Peyer's patch (tissue), 4 donors: Measurements from ENCODE around the gene ABCA13. TPM values are rescaled to one million over a fixed set of nuclear protein-coding genes. Genes with fewer than 3 reads are reported as not detected.

ENCODE experiments used
- DNase-seq, 3 donors: peaks; one replicate each; pipeline ENCODE4 v3.0.0-alpha.2; 2017 to 2019
- H3K27ac ChIP-seq, 4 donors: fragments of 200-600 bp; sonication (generic); one replicate each; pipeline ENCODE4 v1.5.1; 2016 to 2019
- H3K27me3 ChIP-seq, 2 donors: fragments of 200-600 bp; sonication (generic); one replicate each; pipeline ENCODE4 v1.5.1; 2019
- H3K36me3 ChIP-seq, 3 donors: fragments of 200-600 bp; sonication (generic); one replicate each; pipeline ENCODE4 v1.5.1; 2016 to 2019
- H3K4me1 ChIP-seq, 4 donors: fragments of 200-600 bp; sonication (generic); one replicate each; pipeline ENCODE4 v1.5.1; 2016 to 2019
- H3K4me3 ChIP-seq, 4 donors: fragments of 200-600 bp; sonication (generic); 1 replicate in 3 of 4; 2 replicates in 1 of 4; pipeline ENCODE4 v1.5.1; 2016 to 2019; ENCODE audit warnings: mild to moderate bottlenecking in 1 of 4
- H3K9me3 ChIP-seq, 4 donors: fragments of 200-600 bp; sonication (generic); one replicate each; pipeline ENCODE4 v1.5.1; 2016 to 2019; ENCODE audit warnings: mild to moderate bottlenecking in 1 of 4
- POLR2A ChIP-seq, 2 donors: fragments of 450-650 bp; IDR thresholded peaks; one replicate each; pipeline ENCODE4 v1.5.1; 2017; ENCODE audit warnings: antibody characterized with exemption in 2 of 2, mild to moderate bottlenecking in 2 of 2, moderate library complexity in 2 of 2
- total RNA-seq, 4 donors: library from RNA; depleted of rRNA; stranded (reverse); fragments of >200 nt; gene quantifications; one replicate each; pipeline ENCODE4 v1.1.0, GENCODE V29; 2016
- TF ChIP-seq, protein P1 (sequence below), 6 experiments: fragments of 450-650 bp in 4 of 6; fragments of 200-600 bp in 2 of 6; sonication (generic) in 1 of 6; IDR thresholded peaks; one replicate each; pipeline ENCODE4 v1.5.1; 2017 to 2019; ENCODE audit warnings: antibody characterized with exemption in 6 of 6, mild to moderate bottlenecking in 3 of 6, moderate library complexity in 1 of 6

ABCA13 gene
- total RNA-seq, 4 donors from 2014 or later = 0.53 to 2.7 (median 1.7) TPM

DNA sequence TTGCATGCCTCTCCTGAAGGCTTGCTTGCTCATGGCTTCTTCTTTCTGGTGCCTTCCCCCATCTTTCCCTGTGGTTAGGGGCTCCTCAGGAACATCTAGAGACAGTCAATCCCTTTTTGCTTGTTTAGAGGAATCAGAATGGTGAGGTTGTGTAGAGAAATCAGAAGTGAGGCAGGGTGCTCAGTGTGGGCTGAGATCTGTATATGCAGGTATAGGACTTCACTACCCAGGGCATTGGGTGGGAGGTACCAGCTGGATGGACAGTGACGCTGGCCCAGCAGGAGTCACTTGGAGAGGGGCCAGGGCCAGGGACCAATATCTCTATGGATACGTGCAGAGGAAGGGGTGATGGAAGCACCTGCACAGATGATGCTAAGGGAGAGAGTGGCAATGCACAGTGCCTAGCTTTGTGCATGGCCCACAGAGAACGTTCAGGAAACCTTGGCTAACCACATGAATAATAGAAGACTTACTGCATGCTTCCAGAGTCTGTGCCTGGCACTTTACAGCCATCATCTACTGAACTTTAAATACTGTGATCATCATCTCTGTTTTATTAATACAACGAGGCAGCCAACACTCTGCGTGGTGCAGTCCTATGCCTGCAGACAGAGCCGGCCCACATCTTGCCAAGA, 255.2 kb downstream of the ABCA13 start:
- H3K27me3 ChIP-seq = no peaks in the 10 kb centered on the region
- H3K36me3 ChIP-seq = no peaks in the 10 kb centered on the region
- no peak overlapping the region for H3K27ac ChIP-seq
- H3K4me1 ChIP-seq = no peaks in the 10 kb centered on the region
- no peak for DNase-seq
- no peak for TF ChIP-seq POLR2A (IDR thresholded peaks at IDR 0.05)
- TF ChIP-seq, protein P1, sequence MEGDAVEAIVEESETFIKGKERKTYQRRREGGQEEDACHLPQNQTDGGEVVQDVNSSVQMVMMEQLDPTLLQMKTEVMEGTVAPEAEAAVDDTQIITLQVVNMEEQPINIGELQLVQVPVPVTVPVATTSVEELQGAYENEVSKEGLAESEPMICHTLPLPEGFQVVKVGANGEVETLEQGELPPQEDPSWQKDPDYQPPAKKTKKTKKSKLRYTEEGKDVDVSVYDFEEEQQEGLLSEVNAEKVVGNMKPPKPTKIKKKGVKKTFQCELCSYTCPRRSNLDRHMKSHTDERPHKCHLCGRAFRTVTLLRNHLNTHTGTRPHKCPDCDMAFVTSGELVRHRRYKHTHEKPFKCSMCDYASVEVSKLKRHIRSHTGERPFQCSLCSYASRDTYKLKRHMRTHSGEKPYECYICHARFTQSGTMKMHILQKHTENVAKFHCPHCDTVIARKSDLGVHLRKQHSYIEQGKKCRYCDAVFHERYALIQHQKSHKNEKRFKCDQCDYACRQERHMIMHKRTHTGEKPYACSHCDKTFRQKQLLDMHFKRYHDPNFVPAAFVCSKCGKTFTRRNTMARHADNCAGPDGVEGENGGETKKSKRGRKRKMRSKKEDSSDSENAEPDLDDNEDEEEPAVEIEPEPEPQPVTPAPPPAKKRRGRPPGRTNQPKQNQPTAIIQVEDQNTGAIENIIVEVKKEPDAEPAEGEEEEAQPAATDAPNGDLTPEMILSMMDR (IDR thresholded peaks at IDR 0.05) = no peak
- no peak overlapping the region for H3K4me3 ChIP-seq
- no peaks in the 10 kb centered on the region for H3K9me3 ChIP-seq

DNA sequence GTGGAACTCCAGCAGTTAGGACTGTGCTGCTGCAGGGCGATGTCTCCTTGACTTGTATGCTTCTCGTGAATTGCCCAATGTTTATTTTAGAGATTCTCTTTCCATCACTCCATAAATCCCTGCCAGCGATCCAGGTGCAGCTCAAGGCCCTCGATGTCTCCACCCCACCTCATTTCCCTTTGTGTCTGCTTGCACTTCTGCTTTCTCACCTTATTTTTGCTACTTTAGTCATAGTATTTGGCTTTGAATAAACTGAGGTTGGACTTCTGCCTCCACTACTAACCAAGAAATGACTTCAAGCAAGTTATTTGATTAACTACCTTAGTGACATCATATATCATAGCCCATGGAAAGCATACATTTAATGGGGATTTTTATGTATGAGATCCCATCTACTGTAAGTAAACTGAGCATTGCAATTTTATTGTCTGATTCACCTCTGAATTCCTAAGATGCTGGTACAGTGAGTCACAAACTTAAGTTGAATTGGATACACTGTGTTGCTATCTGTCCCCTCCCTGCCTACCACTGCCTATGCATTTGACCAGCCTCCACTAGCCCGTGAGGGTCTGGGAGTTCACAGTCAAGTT, 255.8 kb downstream of the ABCA13 start:
- H3K36me3 ChIP-seq = no peaks in the 10 kb centered on the region
- H3K27me3 ChIP-seq = no peaks in the 10 kb centered on the region
- no peak for DNase-seq
- H3K9me3 ChIP-seq = no peaks in the 10 kb centered on the region
- H3K27ac ChIP-seq = no peak overlapping the region
- TF ChIP-seq, protein P1 (IDR thresholded peaks at IDR 0.05) = no peak
- TF ChIP-seq POLR2A (IDR thresholded peaks at IDR 0.05) = no peak
- H3K4me3 ChIP-seq = no peak overlapping the region
- H3K4me1 ChIP-seq = no peaks in the 10 kb centered on the region

DNA sequence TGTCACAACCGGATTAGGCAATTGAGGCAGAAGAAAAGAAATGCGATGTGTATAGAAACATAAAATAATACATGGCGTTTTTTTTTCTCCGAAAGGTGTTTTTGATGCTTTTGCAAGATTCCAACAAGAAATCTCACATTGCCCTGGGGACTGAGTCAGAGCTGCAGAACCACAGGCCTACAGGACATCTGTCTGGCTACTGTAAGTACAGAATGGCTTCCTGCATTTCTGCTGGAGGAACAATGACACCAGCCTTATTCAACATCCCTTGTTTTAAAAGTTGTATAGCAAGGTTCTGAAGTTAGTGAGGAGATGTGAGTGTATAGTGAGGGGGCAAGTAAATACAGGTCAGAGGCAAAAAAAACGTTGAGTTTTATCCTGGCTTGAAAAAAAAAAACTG, 256.4 kb downstream of the ABCA13 start:
- Histone ChIP-seq H3K27me3 (no peaks in the 10 kb centered on the region), H3K4me3 (no peak overlapping the region), H3K36me3 (no peaks in the 10 kb centered on the region), H3K4me1 (no peaks in the 10 kb centered on the region), H3K27ac (no peak overlapping the region), H3K9me3 (no peaks in the 10 kb centered on the region)
- DNase-seq = no peak
- TF ChIP-seq POLR2A (IDR thresholded peaks at IDR 0.05) = no peak
- TF ChIP-seq, protein P1 (IDR thresholded peaks at IDR 0.05) = no peak

DNA sequence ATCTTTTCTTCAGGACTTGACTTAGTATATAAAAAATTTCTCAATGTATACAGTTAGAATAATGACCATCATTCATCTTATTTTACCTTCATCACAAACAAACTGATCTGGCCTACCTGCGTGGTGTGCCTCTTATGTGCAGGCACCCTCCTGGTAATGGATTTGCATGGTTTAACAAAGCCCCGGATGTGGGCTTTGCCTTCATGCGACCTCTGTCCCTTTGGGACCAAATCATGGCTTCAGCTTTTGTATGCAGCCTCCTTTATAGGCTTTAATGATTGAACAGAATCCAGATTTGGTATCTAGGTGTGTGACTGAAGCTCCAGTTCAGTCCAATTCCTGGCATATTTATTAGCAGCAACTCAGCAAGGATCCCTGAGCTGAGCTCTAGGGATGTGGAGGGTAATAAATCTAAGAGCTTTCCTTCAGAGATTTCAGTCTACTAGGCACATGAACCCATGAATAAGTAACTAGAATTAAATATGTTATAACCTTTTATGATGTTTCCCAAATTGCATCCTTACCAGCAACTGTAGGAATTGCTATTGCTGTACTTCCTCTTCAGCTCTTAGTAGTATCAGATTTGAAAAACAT, 256.9 kb downstream of the ABCA13 start:
- no peak overlapping the region for H3K4me3 ChIP-seq
- no peak for DNase-seq

DNA sequence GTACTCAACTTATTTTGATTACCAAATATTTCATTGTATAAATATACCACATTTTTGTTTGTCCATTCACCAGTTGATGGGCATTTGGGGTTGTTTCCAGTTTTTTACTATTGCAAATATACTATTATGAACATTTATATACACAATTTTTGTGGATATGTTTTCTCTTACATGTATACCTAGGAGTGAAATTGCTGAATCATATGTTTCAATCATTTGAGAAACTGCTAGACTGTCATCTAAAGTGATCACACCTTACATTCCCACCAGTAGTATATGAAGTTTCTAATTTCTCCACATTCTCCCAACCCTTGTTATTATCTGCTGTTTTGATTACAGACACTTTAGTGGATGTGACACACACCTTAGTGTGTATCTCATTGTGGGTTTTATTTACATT, 257.9 kb downstream of the ABCA13 start:
- Histone ChIP-seq H3K4me3 (no peak overlapping the region), H3K4me1 (no peaks in the 10 kb centered on the region), H3K36me3 (no peaks in the 10 kb centered on the region), H3K27me3 (no peaks in the 10 kb centered on the region), H3K27ac (no peak overlapping the region), H3K9me3 (no peaks in the 10 kb centered on the region)
- TF ChIP-seq, protein P1 (IDR thresholded peaks at IDR 0.05) = no peak
- TF ChIP-seq POLR2A (IDR thresholded peaks at IDR 0.05) = no peak
- DNase-seq = no peak

More for the DNA sequence above, 256.9 kb downstream of the ABCA13 start:
- no peaks in the 10 kb centered on the region for H3K27me3 ChIP-seq
- TF ChIP-seq, protein P1 (IDR thresholded peaks at IDR 0.05) = no peak
- no peak for TF ChIP-seq POLR2A (IDR thresholded peaks at IDR 0.05)
- H3K36me3 ChIP-seq = no peaks in the 10 kb centered on the region
- H3K4me1 ChIP-seq = no peaks in the 10 kb centered on the region
- H3K9me3 ChIP-seq = no peaks in the 10 kb centered on the region
- H3K27ac ChIP-seq = no peak overlapping the region
